Measurements from ENCODE around the gene UTS2.
A peak's percentile ranks its signal among the peaks of the same experiment; 100 is the strongest.

The UTS2 gene

GRCh38 chr1:7808253-7808844 is 44.5 kb downstream of the UTS2 start:
- TF ChIP-seq ZBTB7A (IDR thresholded peaks at IDR 0.05; ENCODE audit: low read depth) (no peak), TAF1 (IDR thresholded peaks at IDR 0.05; ENCODE audit: low read depth) (no peak), CREB1 (IDR thresholded peaks at IDR 0.05; ENCODE audit: low read depth) (no peak), TCF12 (IDR thresholded peaks at IDR 0.05; ENCODE audit: low read depth) (no peak), YY1 (IDR thresholded peaks at IDR 0.05; ENCODE audit: low read depth) (no peak), RAD21 (IDR thresholded peaks at IDR 0.05; ENCODE audit: low read depth) (peak; percentile 62), CEBPB (IDR thresholded peaks at IDR 0.05) (no peak)
- TF ChIP-seq, protein P1, sequence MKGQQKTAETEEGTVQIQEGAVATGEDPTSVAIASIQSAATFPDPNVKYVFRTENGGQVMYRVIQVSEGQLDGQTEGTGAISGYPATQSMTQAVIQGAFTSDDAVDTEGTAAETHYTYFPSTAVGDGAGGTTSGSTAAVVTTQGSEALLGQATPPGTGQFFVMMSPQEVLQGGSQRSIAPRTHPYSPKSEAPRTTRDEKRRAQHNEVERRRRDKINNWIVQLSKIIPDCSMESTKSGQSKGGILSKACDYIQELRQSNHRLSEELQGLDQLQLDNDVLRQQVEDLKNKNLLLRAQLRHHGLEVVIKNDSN (IDR thresholded peaks at IDR 0.05): no peak

- TF ChIP-seq ZBTB7A (IDR thresholded peaks at IDR 0.05; ENCODE audit: low read depth) (no peak), FOXM1 (IDR thresholded peaks at IDR 0.05; ENCODE audit: borderline replicate concordance, low read depth) (no peak), EGR1 (IDR thresholded peaks at IDR 0.05) (no peak), TCF12 (IDR thresholded peaks at IDR 0.05; ENCODE audit: low read depth) (no peak), YY1 (IDR thresholded peaks at IDR 0.05; ENCODE audit: low read depth) (no peak), NFIC (IDR thresholded peaks at IDR 0.05) (no peak), RAD21 (IDR thresholded peaks at IDR 0.05; ENCODE audit: low read depth) (no peak), CEBPB (IDR thresholded peaks at IDR 0.05) (no peak), REST (IDR thresholded peaks at IDR 0.05; ENCODE audit: low read depth) (no peak), CREB1 (IDR thresholded peaks at IDR 0.05; ENCODE audit: low read depth) (no peak)
- TF ChIP-seq, protein P1 (IDR thresholded peaks at IDR 0.05): no peak
Observed at GRCh38 chr1:7805460-7805859, 47.4 kb downstream of the UTS2 start.
